CD4-positive, alpha-beta T cell treated with Interferon alpha-2 for 1 hour (primary cell): ENCODE measurements around the gene PACRG.

Experiments used
- DNase-seq, 2 donors: peaks; one replicate each; pipeline ENCODE4 v3.0.0-alpha.2; 2020 to 2022

Gene PACRG

GRCh38 chr6:163185744-163186143 is 458.0 kb downstream of the PACRG start:
- no peak for DNase-seq

- DNase-seq = no peak
Measured at GRCh38 chr6:163186527-163186926, 458.8 kb downstream of the PACRG start.

- DNase-seq = no peak
Measured at GRCh38 chr6:163187201-163187600, 459.4 kb downstream of the PACRG start.

GRCh38 chr6:163187606-163188005 is 459.8 kb downstream of the PACRG start:
- DNase-seq = no peak

GRCh38 chr6:163188746-163189145 is 461.0 kb downstream of the PACRG start:
- DNase-seq = no peak

GRCh38 chr6:163189609-163190008 is 461.8 kb downstream of the PACRG start:
- no peak for DNase-seq

- DNase-seq = no peak
Measured at GRCh38 chr6:163190786-163191185, 463.0 kb downstream of the PACRG start.

- DNase-seq = no peak
Measured at GRCh38 chr6:163191704-163192537, 464.1 kb downstream of the PACRG start.

- no peak for DNase-seq
Measured at GRCh38 chr6:163192591-163192990, 464.8 kb downstream of the PACRG start.

- DNase-seq = no peak
Measured at GRCh38 chr6:163193326-163193725, 465.6 kb downstream of the PACRG start.

GRCh38 chr6:163195721-163196691 is 468.2 kb downstream of the PACRG start:
- no peak for DNase-seq

- DNase-seq = no peak
Measured at GRCh38 chr6:163197839-163198238, 470.1 kb downstream of the PACRG start.

GRCh38 chr6:163198396-163198795 is 470.6 kb downstream of the PACRG start:
- DNase-seq = no peak

GRCh38 chr6:163199371-163199770 is 471.6 kb downstream of the PACRG start:
- DNase-seq = no peak

- no peak for DNase-seq
Measured at GRCh38 chr6:163200289-163200688, 472.5 kb downstream of the PACRG start.

- DNase-seq = no peak
Measured at GRCh38 chr6:163200694-163201093, 472.9 kb downstream of the PACRG start.

- DNase-seq = no peak
Measured at GRCh38 chr6:163201855-163202254, 474.1 kb downstream of the PACRG start.

GRCh38 chr6:163206196-163206595 is 478.4 kb downstream of the PACRG start:
- no peak for DNase-seq

- DNase-seq = no peak
Measured at GRCh38 chr6:163207431-163208383, 479.9 kb downstream of the PACRG start.

GRCh38 chr6:163209005-163209404 is 481.2 kb downstream of the PACRG start:
- DNase-seq = no peak

GRCh38 chr6:163212123-163212522 is 484.3 kb downstream of the PACRG start:
- no peak for DNase-seq

- no peak for DNase-seq
Measured at GRCh38 chr6:163214259-163214658, 486.5 kb downstream of the PACRG start.
